GM18867 (cell line): Measurements from ENCODE around the gene RNF186.
A peak's percentile ranks its signal among the peaks of the same experiment; 100 is the strongest.

Source experiments
- ATAC-seq: cut with Tn5 transposase; IDR thresholded peaks from one replicate; pipeline ENCODE4 v1.9.1; 2021; ENCODE audit warnings: mild to moderate bottlenecking, moderate library complexity; ENCODE audit not compliant: unreplicated experiment

RNF186 gene

DNA sequence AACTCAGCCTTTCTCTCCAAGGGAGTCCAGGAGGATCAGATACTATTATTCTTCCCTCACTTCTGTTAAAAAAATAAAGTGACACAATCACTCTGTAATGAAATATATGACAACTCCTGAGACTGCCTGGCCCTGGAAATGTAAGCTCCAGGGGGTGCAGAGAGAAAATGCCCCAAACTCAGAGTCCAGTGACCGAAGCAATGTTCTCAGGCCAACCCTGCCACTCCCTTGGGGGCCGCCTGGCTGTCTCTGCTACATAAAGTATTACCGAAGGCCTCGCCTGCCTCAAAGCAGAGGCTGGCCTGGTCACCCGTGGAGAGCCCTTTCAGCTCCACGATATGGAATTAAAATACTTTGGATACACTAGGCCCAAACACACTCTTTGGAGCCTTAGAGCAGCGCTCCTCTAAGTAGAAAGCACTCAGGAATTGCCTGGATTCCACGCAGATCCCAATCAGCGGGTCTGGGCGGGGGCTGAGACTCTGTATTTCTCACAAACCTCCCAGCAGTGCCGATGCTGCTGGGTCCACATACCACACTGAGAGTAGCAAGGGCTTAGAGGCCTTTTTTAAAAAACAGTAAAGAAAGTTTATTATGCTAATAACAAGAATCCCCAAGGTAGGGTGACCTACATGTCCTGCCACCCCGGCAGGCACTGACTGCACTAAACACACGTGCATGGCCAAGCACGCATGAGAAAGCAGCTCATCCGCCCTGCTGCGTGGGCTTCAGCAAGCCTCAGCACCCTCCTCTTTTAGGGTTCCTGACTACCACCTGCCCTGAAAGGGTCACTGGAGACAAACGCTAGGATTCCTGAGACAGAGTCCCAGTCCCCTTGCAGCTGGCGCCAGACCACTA is 46.5 kb downstream of the RNF186 start:
- no peak for ATAC-seq

DNA sequence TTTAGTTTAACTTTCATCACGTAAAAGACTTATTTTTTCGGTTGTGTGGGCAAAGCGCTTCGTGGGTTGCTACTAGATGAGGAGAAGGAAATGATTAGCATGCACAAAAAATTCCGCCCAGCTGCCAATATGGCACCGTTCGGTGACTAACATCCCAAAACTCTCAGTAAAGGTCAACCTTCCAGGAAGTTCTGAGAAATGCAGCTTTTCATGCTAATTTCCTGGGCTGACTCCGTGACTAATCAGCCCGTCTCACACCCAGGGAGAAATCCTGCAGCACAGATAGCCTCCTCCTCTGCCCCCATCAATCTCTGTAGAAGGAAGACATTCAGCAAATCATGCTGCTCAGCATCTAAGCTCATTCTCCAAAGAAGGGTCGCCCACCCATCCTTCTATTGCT is 49.5 kb downstream of the RNF186 start:
- ATAC-seq = no peak

DNA sequence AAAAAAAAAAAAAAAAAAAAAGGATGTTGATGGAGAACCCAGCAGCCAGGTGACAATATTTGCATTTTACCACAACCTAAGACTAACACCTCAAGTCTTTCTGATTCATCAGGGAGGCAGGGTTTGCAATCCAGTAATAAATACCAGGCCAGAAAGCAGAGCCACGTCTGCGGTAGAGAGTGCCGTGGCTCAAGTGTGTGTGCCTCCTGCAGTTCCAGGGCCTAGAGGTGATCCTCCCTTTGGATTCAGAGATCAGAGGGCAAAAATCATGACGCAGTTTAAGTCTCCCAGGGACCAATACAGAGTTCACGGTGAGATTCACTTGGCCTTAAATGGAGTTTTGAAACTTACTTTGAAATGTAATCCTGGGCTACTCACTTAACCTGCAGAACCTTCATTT is 50.2 kb downstream of the RNF186 start:
- peak; percentile 41 for ATAC-seq
